ENCODE data around the gene KDM4B.

Gene KDM4B

DNA sequence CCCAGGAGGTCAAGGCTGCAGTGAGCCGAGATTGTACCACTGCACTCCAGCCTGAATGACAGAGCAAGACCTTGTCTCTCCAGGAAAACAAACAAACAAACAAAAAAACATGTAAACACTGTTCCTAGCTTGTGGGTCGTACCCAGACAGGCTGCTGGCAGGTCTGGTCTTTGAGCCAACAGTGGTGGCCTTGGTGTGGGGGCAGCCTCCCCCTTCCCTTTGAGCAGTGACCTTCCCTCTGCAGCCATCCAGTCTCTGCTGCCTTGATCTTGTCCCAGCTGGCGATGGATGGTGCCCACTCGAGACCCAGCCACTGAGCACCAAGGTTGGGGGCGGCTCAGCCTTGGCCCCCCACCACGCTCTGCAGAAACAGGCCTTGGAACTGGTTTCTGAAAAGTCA lies 143.3 kb downstream of the KDM4B start:
- DNase-seq: no peak

DNA sequence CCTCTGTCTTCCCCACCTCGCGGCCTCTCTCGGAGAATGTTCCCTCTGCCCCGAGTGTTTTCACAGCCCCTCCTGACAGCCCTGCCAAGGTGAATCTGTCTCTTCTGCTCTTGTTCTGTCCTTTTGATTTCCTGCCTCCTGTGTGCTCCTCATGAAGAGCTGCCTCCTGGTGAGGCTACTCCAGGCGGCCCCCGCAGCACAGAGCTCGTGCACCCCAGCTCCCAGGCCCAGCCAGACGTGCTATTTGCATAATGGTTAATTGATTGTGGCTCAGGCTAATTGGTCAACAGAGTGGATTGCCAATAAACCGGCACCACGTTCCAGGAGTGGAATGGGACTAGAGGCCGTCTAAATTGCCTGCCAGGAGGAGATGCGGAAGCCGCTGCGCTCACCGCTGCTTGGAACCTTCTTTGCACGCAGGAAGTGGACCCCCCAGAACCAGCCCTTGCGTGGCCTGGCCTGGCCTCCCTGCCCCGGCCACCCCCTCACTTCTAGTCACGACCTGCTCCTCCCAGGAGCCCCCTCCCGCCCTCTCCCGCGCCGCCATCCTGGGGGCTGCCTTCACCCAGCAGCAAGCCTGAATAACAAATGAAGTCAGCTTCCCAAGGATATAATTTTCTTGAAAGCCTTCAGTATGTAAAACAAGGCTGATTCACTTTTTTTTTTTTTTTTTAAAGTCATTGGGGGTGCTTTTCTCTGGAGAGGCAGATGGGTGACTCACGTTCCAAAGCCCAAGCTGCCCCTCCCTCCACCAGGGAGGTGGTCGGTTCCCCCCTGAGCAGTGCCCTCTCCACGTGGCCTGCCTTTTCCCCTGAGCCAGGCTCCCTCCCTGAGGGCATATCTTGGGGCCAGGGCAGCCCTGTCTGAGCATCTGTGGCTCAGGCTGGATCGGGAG lies 144.0 kb downstream of the KDM4B start:
- DNase-seq: no peak

DNA sequence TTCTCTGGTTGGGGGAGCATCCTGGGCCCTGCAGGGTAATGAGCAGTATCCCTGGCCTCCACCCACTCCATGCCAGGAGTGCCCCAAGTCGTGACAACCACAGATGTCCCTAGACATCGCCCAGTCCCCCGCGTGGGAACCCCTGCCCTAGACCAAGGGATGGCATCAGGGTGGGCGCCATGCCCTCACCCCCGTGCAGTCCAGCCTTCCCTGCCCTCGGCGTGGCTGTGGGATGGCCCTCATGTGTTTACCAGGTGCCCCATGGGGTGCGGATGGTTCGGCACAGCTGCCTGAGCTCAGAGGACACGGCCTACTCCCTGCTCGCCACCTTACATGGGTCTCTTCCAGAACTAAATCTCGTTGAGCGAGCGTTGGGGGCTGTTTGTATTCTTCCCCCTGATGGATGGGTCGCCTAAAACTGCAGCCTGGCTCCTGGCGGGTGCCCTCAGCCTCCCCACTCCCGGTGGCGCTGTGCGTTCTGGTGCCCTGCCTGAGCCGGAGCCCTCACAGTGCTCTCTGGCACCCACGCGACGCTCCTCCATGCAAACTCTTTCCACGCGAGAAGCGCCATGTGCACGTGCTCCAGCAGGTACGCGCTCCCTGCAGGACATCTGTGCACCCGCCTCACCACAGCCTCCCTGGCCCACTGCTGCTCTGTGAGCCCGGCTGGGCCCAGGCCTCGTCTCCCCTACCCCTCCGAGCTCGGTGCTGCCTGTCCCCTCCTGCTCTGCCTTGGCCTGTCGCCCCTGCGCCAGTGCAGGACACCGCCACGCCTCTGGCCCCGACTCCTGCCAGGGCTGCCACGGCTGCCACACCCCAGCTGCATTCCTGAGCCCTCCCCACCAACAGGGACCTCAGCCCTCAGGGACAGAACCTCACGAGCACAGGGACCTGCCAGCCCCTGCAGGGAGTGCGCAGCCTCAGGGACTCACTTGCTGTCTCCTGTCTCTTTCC lies 145.0 kb downstream of the KDM4B start:
- DNase-seq: no peak

DNA sequence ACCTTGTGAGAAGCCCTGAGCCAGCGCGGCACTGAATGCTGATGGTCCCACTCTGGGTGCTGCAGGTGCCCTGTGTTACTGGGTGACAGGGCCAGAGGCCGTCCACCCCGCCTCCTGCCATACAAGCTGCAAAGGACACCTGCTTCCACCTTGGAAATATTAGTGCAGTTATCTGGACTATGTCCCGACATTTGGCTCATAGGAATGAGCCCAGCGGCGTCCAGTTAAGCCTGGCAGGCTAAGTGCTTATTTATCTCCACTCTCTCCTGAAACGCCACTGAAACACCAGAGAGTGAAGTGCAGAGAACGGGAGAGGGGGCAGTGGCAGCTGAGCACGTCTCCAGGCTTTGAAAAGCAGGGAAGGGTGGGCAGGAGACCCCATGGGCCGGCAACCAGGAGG lies 145.8 kb downstream of the KDM4B start:
- DNase-seq: no peak

DNA sequence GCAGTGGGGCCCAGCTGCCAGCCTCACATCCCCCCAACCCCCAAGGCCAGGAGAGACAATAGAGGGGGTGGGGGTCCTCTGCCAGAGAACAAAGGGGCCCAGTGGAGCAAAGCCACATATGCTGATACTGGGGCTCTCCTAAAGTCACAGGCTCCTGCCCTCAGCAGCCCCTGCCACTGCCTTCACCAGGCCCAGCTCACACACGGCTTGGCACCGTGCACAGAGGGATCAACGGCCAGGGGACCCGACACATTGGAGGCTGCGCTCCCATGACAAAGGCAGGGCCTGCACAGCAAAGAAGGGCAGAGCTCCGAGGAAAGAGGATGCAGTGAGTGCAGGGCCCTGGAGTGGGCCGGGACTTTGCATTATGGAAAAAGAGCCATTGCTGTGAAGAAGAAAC lies 146.4 kb downstream of the KDM4B start:
- no peak for DNase-seq

DNA sequence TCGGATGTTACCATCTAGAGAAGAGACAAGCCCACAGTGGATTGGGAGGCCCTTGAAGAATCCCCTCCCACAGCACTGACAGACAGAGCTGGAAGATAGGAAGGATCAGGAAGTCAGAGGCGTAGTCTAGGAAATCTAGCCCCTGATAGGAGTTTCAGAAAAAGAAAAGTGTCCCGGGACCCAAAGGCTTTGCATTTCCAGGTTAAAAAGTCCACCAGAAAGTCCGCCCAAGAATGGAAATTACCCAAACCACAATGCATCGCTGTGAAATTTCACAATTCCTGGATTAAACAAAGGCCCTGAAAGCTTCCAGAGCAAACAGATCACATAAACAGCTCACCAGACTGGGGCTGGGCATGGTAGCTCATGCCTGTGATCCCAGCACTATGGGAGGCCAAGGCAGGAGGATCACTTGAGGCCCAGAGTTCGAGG lies 146.9 kb downstream of the KDM4B start:
- no peak for DNase-seq

DNA sequence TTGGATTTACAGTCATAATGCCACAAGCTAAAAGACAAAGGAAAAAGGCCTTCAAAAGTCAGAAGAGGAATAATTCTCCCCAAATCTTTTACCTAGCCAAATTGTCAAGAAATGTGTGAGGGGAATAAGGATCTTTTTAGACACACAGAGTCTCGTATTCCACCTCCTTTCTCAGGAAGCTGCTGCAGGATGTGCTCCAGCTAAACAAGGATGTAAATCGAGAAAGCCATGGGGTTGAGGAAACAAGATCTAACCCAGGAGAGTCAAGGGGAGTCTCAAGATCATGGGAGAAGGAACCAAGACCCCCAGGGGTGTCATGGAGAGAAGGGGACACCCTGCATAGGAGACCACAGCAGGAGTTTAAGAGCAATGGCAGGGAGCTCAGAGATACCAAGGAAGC lies 147.4 kb downstream of the KDM4B start:
- DNase-seq: no peak

DNA sequence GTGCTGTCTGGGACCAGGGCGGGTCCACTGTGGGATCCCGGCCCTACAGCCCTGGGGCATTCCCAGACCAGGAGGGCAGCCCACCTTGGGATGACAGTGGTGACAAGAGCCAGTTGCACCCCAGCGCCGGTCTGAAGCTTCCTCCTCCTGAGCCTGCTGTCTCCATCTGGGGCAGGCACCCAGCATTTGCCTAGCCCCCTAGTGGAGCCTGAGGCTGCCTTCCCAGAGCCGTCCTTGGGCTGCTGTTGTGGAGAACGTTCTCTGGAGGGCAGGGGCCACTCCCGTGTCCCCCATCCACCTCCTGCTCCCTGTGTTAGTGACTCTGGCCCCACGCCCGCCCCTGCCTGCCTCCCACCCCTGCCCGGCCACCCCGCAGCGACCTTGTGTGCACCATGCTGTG lies 148.5 kb downstream of the KDM4B start:
- DNase-seq: no peak

DNA sequence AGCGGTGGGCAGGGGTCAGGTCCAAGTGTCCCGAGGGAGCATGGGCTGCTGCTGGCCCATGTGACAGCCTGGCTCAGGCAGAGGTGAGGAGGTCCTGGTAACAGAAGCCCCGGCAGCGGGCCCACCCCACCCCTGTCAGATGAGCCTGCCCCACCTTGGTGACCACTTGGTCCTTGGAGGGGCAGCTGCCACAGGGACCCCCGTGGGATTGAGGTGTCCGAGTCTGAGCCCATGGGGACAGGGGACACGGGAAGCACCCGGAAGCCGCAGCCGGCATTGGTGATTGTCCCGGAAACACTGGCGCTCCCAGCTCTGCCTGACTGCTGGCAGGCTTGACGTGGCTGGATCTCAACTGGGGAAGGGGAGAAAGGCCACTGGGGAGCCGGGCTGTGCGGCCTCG lies 149.1 kb downstream of the KDM4B start:
- DNase-seq: no peak

DNA sequence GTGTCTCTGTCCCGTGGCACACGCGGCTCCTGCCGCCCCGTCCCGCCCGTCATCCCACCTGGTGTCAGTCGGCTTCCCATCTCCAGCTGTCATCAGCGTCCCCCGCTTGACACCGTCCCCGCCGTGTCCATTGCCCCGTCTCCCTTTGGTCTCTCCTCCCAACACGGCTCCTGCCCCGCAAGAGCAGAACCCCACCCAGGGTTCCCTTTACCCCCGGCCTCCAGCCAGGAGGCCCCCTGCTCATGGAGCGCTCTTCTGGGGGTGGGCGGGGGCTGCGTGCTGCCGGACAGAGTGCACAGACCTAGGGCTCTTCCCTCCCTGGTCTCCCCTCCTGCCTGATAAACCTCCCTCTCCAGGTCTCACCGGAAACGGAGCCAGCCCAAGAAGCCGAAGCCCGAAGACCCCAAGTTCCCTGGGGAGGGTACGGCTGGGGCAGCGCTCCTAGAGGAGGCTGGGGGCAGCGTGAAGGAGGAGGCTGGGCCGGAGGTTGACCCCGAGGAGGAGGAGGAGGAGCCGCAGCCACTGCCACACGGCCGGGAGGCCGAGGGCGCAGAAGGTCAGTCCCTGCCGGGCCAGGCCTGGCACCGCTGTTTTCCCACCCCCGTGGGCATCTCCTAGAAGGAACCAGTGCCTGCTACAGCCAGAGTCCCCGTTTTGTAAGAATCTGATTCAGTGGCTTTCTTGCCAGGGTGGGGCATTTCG lies 150.5 kb downstream of the KDM4B start:
- no peak for DNase-seq

DNA sequence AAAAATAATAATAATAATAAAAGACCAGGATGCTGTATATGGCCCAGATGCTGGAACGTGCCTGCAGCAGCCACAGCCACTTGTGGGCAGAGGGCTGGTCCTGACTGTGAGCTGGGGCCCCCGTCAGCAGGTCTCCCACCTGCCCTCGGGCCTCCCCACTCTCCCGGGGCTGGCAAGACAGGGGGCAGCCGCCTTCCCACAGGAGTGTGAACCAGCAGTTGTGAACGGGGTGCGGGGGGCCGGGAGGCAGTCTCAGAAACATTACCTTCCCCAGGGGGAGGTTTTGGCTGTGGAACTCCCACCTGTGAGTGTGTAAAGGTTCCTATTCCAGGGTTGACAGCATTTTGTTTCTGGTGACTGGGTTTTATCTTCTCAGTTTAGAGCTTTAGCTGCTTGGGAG lies 151.4 kb downstream of the KDM4B start:
- no peak for DNase-seq

DNA sequence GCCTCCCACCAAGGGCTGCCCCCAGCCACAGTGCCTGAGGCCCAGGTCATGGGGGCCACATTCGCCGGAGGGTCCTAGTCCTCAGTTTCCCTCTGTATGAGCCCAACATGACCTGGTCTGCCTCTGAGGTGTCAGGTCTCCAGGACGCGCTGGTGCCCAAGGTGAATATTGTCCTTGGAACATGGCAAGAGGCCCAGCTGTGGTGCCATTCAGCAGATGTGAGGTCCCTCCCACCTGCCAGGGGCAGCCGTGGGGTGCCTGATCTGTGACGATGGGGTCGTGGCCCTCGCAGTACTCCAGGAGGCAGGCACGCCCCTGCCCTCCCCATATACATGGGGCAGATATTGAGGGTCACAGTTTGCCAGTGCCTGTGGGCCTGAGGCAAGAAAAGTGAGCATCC lies 151.9 kb downstream of the KDM4B start:
- DNase-seq: no peak

DNA sequence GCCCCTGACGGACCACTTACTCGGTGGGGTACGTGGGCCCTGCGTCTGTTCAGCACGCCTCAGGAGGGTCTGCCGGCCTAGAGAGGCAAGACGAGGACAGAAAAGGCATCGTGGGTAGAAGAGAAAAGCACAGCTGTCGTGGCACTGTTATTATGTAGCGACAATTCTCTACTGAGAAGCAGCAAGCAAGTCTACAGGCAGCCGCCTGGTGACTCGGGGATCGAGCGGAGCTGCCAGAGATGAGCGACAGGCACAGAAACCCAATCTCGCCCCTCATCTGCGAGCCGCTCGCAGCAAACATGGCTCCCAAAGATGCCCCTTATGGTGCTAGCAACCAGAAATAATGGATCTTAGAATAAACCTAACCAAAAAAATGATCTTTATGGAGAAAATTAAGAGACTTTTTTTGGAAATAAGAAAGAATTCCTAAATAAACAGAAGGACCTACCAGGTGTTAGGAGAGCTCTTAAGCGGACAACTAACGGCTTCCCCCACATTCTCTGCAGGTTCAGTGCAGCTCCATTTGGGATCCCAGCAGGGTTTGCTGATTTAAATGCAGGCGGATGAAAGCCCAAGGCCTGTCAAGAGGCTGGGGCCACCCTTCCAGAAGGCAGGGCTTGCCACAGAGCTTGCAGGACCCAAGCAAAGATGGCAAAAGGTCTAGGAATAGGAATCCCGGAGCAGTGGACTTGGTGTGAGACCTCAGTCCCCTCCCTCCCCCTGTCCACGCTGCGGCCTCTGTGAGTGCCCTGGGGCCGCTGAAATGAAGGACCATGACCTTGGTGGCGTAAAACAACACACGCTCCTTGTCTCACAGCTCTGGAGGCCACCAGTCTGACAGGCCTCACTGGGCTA lies 152.6 kb downstream of the KDM4B start:
- no peak for DNase-seq

DNA sequence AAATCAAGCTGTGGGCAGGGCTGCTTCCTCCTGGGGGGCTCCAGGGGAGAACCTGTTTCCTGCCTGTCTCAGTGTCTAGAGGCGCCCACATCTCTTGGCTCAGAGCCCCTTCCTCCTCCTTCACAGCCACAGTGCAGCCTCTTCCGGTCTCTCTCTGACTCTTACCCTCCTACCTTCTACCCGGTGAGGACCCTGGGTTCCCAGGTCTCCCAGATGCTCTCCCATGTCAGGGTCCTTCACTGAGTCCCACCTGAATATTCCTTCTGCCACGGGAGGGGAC lies 153.1 kb downstream of the KDM4B start:
- DNase-seq: no peak

DNA sequence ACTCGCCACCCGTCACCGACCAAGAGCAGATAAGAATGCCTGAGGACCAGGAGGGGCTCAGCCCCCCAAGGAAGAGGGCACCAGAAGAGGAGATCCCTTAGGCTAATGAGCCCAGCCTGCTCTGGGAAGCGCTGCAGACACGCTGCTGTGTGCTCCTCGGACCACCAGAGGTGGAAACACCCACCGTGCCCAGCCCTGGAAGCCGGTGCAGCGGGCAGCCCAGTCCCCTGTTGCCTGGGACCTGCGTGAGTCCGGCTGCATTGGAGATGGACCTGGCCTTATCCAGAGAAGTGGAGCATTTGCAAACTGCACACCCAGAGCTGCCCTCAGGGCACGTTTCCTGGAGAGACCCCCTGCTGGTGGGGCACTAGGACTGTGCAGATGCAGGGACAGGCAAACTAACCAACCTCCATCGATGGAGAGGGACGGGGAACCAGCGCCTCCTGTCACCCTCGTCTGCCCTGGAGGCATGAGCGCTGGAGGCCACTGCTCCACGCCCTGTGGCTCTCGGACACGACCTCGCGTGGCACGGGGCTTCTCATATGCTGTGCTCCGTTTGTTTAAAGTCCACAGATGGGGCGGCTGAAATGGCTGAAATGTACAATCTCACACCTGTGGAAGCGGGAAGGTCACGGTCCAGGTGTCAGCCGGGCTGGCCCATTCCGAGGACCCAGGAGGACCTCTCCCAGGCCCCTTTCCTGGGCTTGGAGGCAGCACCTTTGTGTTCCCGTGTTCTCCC lies 153.9 kb downstream of the KDM4B start:
- no peak for DNase-seq

DNA sequence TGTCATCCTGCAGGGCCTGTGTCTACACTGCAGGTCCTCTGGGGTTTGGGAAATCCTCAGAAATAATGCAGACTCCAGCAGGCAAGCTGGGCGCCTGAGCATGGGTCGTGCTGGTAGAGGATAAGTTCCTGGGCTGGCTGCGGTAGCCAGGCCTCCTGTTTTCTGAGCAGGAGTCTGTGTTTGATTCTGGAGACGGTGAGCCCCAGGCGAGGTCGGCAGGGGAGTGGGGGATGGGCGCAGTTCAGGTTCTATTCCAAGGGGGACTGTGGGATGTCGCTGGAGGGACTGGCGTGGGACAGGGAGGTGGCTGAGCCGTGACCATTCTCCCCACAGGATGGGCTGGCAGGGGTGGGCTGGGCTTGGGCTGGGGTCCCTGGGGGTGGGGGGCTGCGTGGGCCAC lies 154.7 kb downstream of the KDM4B start:
- no peak for DNase-seq

DNA sequence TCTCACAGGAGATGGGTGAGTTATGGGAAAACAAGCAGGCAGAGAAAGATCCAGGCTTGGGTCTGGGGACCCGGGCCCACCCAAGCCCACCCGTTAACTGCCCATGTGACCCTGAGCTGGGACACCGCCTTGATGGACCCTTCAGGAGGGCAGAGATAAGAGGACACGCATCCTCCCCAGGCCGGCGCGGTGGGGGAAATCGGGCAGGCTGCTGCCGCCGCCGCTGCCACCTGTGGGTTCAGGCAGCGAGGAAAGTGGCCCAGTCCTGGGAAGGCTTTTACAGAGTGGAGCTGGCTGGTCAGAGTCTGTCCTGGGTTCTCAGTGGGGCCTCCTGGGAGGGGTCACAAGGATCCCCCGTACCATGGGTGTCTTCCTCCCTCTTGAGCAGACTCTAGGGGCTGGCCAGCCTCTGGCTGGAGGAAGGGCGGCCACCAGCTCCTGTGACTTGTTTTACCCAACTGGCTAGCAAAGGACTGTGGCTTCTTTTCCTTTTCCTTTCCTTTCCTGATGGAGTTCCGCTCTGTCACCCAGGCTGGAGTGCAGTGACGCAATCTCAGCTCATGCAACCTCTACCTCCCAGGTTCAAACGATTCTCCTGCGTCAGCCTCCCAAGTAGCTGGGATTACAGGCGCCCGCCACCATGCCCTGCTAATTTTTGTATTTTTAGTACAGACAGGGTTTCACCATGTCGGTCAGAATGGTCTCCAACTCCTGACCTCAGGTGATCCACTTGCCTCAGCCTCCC lies 155.4 kb downstream of the KDM4B start:
- DNase-seq: no peak

DNA sequence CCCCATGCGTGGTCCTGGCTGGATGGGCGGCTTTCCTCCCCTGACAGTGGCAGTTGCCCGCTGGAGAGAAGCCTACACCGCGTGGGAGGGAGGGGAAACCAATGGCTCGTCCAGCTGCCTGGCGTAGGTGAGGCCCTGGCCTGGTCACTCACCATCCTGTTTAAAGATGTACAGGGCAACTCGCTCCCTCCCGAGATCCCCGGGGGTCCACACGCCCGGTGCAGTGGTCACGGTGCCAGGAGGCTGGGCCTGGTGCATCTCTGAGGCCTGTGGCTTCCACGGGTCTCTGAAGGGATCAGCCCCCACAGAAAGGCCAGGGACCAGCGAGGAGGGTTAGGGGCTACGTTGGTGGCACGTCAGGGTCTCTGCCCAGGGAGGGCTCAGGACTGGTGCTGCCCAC lies 156.5 kb downstream of the KDM4B start:
- no peak for DNase-seq

DNA sequence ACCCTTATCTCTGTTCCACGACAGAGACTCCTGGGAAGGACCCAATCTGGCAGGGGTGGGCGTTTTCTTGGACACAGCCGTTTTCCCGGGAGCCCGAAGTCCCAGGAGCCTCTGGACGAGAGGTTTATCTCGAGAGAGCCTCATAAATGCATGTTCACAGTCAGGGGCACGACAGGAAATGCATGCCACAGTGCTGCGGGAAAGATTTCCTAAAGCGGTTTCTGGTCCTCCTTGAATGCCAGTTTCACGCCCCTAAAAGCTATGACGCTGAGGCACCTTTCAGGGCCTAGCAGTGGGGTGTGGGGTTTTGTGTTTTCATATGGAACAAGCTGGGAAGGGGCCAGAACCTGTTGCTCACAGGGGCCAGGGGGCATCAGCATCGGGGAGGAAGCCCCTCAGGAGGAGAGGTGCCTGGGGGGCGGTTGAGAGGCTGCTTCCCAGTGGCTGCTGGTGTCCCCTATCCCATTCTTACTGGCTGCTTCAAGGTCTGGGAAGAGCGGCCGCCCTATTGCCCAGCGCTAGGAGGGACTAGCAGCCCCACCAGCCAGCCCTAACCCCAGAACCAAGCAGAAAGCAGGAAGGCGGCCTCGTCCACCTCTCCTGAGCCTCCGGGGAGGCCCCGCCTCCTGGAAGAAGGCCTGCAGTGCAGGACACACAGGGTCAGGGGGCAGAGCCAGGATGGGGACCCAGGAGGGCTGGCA lies 157.0 kb downstream of the KDM4B start:
- DNase-seq: no peak

DNA sequence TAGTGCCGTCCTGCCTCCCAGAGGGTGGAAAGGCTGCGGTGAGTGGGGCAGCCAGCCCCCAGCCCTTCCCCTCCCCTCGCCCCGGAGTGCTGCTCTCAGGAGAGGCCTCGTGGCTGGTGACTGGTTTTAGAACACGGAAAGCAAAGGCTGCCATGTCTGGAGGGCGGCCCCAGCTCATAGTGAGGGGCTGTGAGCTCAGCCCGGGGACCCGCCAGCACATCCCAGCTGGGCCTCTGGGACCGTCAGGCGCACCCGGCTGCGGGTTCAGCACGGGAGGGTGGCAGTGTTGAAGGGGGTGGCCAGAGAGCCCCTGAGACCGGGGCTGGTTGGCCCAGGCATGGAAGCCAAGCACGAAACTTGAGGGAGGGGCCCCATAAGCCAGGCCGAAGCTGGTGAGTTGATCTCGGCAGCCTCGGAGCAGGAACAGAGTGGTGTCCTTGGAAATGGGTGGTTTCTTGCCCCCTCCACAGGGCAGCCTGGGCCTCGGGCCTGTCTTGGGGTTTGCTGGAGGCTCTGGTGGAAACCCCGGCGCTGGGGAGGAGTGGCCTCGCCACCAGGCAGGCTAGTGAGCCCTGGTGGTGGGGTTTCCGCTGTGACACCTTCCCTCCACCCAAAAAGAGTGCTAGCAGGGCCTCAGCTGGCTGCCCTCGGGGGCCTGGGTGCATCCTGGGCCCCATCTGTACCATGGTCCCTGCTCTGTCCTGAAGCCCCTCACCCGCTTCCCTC lies 157.7 kb downstream of the KDM4B start:
- DNase-seq: no peak

All from activated CD4-positive, alpha-beta T cell treated with anti-CD3 and anti-CD28 coated beads, Interleukin-2, amount 50 U/mL, for 1 hour (primary cell).